ENCODE data around the gene REX1BD.

The REX1BD gene

DNA sequence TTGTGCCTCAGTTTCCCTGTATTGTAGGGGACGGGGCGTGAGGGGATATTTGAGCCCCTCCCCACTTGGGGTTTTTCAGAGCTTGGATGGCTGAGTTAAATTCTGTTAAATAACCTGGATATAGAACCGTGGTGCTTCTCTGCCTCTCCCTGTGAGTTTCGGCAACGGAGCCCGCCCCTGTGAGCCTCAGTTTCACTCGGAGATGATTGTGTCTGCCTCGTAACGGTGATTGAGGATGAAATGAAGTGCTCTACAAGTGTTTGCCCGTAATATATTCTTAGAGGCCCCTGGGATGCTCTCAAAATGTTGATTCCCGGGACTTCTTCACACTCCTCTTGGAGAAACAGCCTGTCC, 30.4 kb upstream of the REX1BD start:
- 17% methylated on average over 11 of the region's 11 CpGs for WGBS
- Histone ChIP-seq H3K4me1 (ENCODE audit: insufficient read depth, low read length) (no peaks in the 10 kb centered on the region), H3K9ac (ENCODE audit: low read depth, low read length) (peak overlapping the region; percentile 75), H3K4me3 (ENCODE audit: low read length) (peak overlapping the region; percentile 82), H3K27ac (ENCODE audit: low read depth, low read length) (peak overlapping the region; percentile 56), H3K27me3 (ENCODE audit: insufficient read depth, low read length) (no peaks in the 10 kb centered on the region), H3K9me3 (ENCODE audit: insufficient read depth, low read depth, low read length) (no peaks in the 10 kb centered on the region), H3K36me3 (ENCODE audit: insufficient read depth, low read length) (peaks cover 22% of the 10 kb centered on the region)

DNA sequence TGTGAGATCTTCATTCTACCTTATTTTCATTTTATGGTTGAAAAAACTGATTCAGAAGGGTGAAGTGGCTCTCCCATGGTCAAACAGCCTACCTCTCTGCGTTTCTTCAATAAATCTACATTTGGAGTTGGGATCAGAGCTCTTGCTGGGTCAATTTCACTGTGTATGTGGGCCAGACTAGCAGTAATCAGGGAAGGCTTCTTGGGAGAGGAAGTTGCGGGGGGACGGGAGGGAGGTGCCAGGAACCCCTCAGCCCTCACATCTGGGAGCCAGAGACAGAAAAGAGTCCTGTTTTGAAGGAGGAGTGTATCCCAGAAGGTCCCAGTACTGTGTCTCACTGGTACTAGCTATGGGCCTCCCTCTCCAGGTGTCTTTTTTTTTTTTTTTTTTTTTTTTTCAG, 30.0 kb upstream of the REX1BD start:
- H3K9me3 ChIP-seq (ENCODE audit: insufficient read depth, low read depth, low read length) = no peaks in the 10 kb centered on the region
- 83% methylated on average over 3 of the region's 3 CpGs for WGBS
- peak overlapping the region; percentile 56; the same call in 1 of the 2 replicates for H3K27ac ChIP-seq (ENCODE audit: low read depth, low read length)
- H3K4me1 ChIP-seq (ENCODE audit: insufficient read depth, low read length) = no peaks in the 10 kb centered on the region
- H3K36me3 ChIP-seq (ENCODE audit: insufficient read depth, low read length) = peaks cover 23% of the 10 kb centered on the region
- peak overlapping the region; percentile 75 for H3K9ac ChIP-seq (ENCODE audit: low read depth, low read length)
- no peaks in the 10 kb centered on the region for H3K27me3 ChIP-seq (ENCODE audit: insufficient read depth, low read length)
- H3K4me3 ChIP-seq (ENCODE audit: low read length) = peak overlapping the region; percentile 82

- Histone ChIP-seq H3K4me1 (ENCODE audit: insufficient read depth, low read length) (no peaks in the 10 kb centered on the region), H3K9me3 (ENCODE audit: insufficient read depth, low read depth, low read length) (no peaks in the 10 kb centered on the region), H3K27ac (ENCODE audit: low read depth, low read length) (no peak overlapping the region), H3K36me3 (ENCODE audit: insufficient read depth, low read length) (peaks cover 29% of the 10 kb centered on the region), H3K4me3 (ENCODE audit: low read length) (no peak overlapping the region), H3K27me3 (ENCODE audit: insufficient read depth, low read length) (no peaks in the 10 kb centered on the region), H3K9ac (ENCODE audit: low read depth, low read length) (no peak overlapping the region; the same call in 1 of the 2 replicates)
- 94% methylated on average over 5 of the region's 5 CpGs for WGBS
Measured at GRCh38 chr19:18559685-18560084, 28.9 kb upstream of the REX1BD start.

- no peaks in the 10 kb centered on the region for H3K9me3 ChIP-seq (ENCODE audit: insufficient read depth, low read depth, low read length)
- H3K4me3 ChIP-seq (ENCODE audit: low read length) = no peak overlapping the region
- H3K27me3 ChIP-seq (ENCODE audit: insufficient read depth, low read length) = no peaks in the 10 kb centered on the region
- H3K36me3 ChIP-seq (ENCODE audit: insufficient read depth, low read length) = peaks cover 52% of the 10 kb centered on the region
- no peak overlapping the region for H3K9ac ChIP-seq (ENCODE audit: low read depth, low read length)
- WGBS = 93% methylated on average over 14 of the region's 14 CpGs
- no peak overlapping the region for H3K27ac ChIP-seq (ENCODE audit: low read depth, low read length)
- H3K4me1 ChIP-seq (ENCODE audit: insufficient read depth, low read length) = no peaks in the 10 kb centered on the region
Measured at GRCh38 chr19:18562086-18562485, 26.5 kb upstream of the REX1BD start.

- 92% methylated on average over 8 of the region's 8 CpGs for WGBS
- Histone ChIP-seq H3K27me3 (ENCODE audit: insufficient read depth, low read length) (no peaks in the 10 kb centered on the region), H3K4me3 (ENCODE audit: low read length) (no peak overlapping the region), H3K27ac (ENCODE audit: low read depth, low read length) (no peak overlapping the region), H3K9me3 (ENCODE audit: insufficient read depth, low read depth, low read length) (no peaks in the 10 kb centered on the region), H3K4me1 (ENCODE audit: insufficient read depth, low read length) (no peaks in the 10 kb centered on the region), H3K9ac (ENCODE audit: low read depth, low read length) (no peak overlapping the region), H3K36me3 (ENCODE audit: insufficient read depth, low read length) (peaks cover 72% of the 10 kb centered on the region)
Measured at GRCh38 chr19:18566953-18567352, 21.6 kb upstream of the REX1BD start.

- Histone ChIP-seq H3K4me3 (ENCODE audit: low read length) (no peak overlapping the region), H3K9ac (ENCODE audit: low read depth, low read length) (no peak overlapping the region), H3K36me3 (ENCODE audit: insufficient read depth, low read length) (peaks cover 64% of the 10 kb centered on the region), H3K9me3 (ENCODE audit: insufficient read depth, low read depth, low read length) (no peaks in the 10 kb centered on the region), H3K27ac (ENCODE audit: low read depth, low read length) (no peak overlapping the region), H3K27me3 (ENCODE audit: insufficient read depth, low read length) (no peaks in the 10 kb centered on the region), H3K4me1 (ENCODE audit: insufficient read depth, low read length) (peaks cover 8% of the 10 kb centered on the region; the same call in 1 of the 2 replicates)
- WGBS = 98% methylated on average over 15 of the region's 15 CpGs
Measured at GRCh38 chr19:18568367-18568766, 20.2 kb upstream of the REX1BD start.

GRCh38 chr19:18571564-18572344, 16.8 kb upstream of the REX1BD start, which contains the start of gene UBA52:
Gene UBA52 (plus strand): TSS chr19:18571857. CDS start chr19:18573301, 1,444 bp downstream.
- Histone ChIP-seq H3K27me3 (ENCODE audit: insufficient read depth, low read length) (no peaks in the 10 kb centered on the region), H3K27ac (ENCODE audit: low read depth, low read length) (peak within 1 kb of the TSS; percentile 87), H3K4me1 (ENCODE audit: insufficient read depth, low read length) (peaks cover 8% of the 10 kb centered on the region; the same call in 1 of the 2 replicates), H3K36me3 (ENCODE audit: insufficient read depth, low read length) (peaks cover 73% of the 10 kb centered on the region), H3K9ac (ENCODE audit: low read depth, low read length) (peak within 1 kb of the TSS; percentile 96), H3K9me3 (ENCODE audit: insufficient read depth, low read depth, low read length) (no peaks in the 10 kb centered on the region), H3K4me3 (ENCODE audit: low read length) (peak within 1 kb of the TSS; percentile 95)
- under 1% methylated on average over 75 of the region's 75 CpGs for WGBS

DNA sequence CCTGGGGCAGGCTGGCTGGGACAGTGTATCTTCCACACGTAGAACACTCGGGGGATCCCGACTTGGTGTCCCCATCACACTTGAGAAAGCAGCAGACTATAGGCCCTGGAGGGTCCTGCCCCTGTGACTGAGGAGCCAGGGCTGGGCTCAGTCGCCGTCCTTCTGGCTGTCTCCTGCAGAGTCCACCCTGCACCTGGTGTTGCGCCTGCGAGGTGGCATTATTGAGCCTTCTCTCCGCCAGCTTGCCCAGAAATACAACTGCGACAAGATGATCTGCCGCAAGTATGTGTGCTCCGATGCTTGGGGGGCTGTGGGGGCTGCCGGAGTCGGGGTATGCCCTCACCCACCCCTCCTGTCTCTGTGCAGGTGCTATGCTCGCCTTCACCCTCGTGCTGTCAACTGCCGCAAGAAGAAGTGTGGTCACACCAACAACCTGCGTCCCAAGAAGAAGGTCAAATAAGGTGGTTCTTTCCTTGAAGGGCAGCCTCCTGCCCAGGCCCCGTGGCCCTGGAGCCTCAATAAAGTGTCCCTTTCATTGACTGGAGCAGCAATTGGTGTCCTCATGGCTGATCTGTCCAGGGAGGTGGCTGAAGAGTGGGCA, 13.8 kb upstream of the REX1BD start:
- no peaks in the 10 kb centered on the region for H3K9me3 ChIP-seq (ENCODE audit: insufficient read depth, low read depth, low read length)
- H3K4me3 ChIP-seq (ENCODE audit: low read length) = no peak overlapping the region
- H3K4me1 ChIP-seq (ENCODE audit: insufficient read depth, low read length) = peaks cover 8% of the 10 kb centered on the region; the same call in 1 of the 2 replicates
- H3K9ac ChIP-seq (ENCODE audit: low read depth, low read length) = no peak overlapping the region
- H3K27me3 ChIP-seq (ENCODE audit: insufficient read depth, low read length) = no peaks in the 10 kb centered on the region
- WGBS = 97% methylated on average over 18 of the region's 18 CpGs
- H3K36me3 ChIP-seq (ENCODE audit: insufficient read depth, low read length) = peaks cover 55% of the 10 kb centered on the region
- H3K27ac ChIP-seq (ENCODE audit: low read depth, low read length) = no peak overlapping the region

GRCh38 chr19:18576383-18576782, 12.2 kb upstream of the REX1BD start:
- WGBS = 92% methylated on average over 8 of the region's 8 CpGs
- Histone ChIP-seq H3K4me1 (ENCODE audit: insufficient read depth, low read length) (peaks cover 8% of the 10 kb centered on the region; the same call in 1 of the 2 replicates), H3K4me3 (ENCODE audit: low read length) (no peak overlapping the region), H3K9me3 (ENCODE audit: insufficient read depth, low read depth, low read length) (no peaks in the 10 kb centered on the region), H3K27ac (ENCODE audit: low read depth, low read length) (no peak overlapping the region), H3K9ac (ENCODE audit: low read depth, low read length) (no peak overlapping the region), H3K36me3 (ENCODE audit: insufficient read depth, low read length) (peaks cover 51% of the 10 kb centered on the region), H3K27me3 (ENCODE audit: insufficient read depth, low read length) (no peaks in the 10 kb centered on the region)

GRCh38 chr19:18577365-18577914, 11.2 kb upstream of the REX1BD start:
- 94% methylated on average over 21 of the region's 21 CpGs for WGBS
- H3K9me3 ChIP-seq (ENCODE audit: insufficient read depth, low read depth, low read length) = no peaks in the 10 kb centered on the region

DNA sequence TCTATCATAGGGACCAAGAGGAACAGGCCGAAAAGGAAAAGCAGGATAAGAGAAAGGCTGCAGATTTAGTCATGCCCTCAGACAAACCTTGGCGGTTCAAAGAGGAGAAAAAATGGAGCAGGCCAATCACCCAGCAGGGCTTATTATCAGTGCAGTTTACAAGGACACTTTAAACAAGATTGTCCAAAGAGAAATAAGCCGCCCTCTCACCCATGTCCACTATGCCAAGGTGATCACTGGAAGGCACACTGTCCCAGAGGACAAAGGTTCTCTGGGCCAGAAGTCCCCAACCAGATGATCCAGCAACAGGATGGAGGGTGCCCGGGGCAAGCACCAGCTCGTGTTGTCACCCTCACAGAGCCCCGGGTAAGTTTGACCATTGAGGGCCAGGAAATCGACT, 8.3 kb upstream of the REX1BD start:
- H3K27me3 ChIP-seq (ENCODE audit: insufficient read depth, low read length) = no peaks in the 10 kb centered on the region
- no peaks in the 10 kb centered on the region for H3K4me1 ChIP-seq (ENCODE audit: insufficient read depth, low read length)
- WGBS = 81% methylated on average over 7 of the region's 7 CpGs
- H3K9ac ChIP-seq (ENCODE audit: low read depth, low read length) = no peak overlapping the region
- no peak overlapping the region for H3K4me3 ChIP-seq (ENCODE audit: low read length)
- H3K36me3 ChIP-seq (ENCODE audit: insufficient read depth, low read length) = peaks cover 25% of the 10 kb centered on the region
- no peaks in the 10 kb centered on the region for H3K9me3 ChIP-seq (ENCODE audit: insufficient read depth, low read depth, low read length)
- H3K27ac ChIP-seq (ENCODE audit: low read depth, low read length) = no peak overlapping the region

More at GRCh38 chr19:18577365-18577914, 11.2 kb upstream of the REX1BD start:
- H3K36me3 ChIP-seq (ENCODE audit: insufficient read depth, low read length) = peaks cover 51% of the 10 kb centered on the region
- H3K27me3 ChIP-seq (ENCODE audit: insufficient read depth, low read length) = no peaks in the 10 kb centered on the region
- no peak overlapping the region for H3K9ac ChIP-seq (ENCODE audit: low read depth, low read length)
- no peak overlapping the region for H3K4me3 ChIP-seq (ENCODE audit: low read length)
- H3K4me1 ChIP-seq (ENCODE audit: insufficient read depth, low read length) = peaks cover 7% of the 10 kb centered on the region; the same call in 1 of the 2 replicates
- peak overlapping the region; percentile 41; the same call in 1 of the 2 replicates for H3K27ac ChIP-seq (ENCODE audit: low read depth, low read length)
